HEK293 (cell line): ENCODE measurements around the gene F8A1.

Experiments
- BCL11A ChIP-seq: fragments of 450-650 bp; formaldehyde crosslinking; IDR thresholded peaks from 2 replicates; pipeline ENCODE4 v1.5.1; 2016; ENCODE audit warnings: low read depth, missing biosample characterization, missing genetic modification characterization
- CTCF ChIP-seq: fragments of 450-650 bp; formaldehyde crosslinking; IDR thresholded peaks from 2 replicates; pipeline ENCODE4 v1.5.1; 2016; ENCODE audit warnings: missing biosample characterization, missing genetic modification characterization
- HOXC10 ChIP-seq: sonication (generic); formaldehyde crosslinking; IDR thresholded peaks from 2 replicates; pipeline ENCODE4 v1.8.1; 2023; ENCODE audit warnings: mild to moderate bottlenecking, missing genetic modification reagents
- KLF7 ChIP-seq: fragments of 450-650 bp; formaldehyde crosslinking; IDR thresholded peaks from 2 replicates; pipeline ENCODE4 v1.5.1; 2016; ENCODE audit warnings: missing biosample characterization, missing genetic modification characterization, borderline replicate concordance
- PRDM2 ChIP-seq: fragments of 450-650 bp; formaldehyde crosslinking; IDR thresholded peaks from 2 replicates; pipeline ENCODE4 v1.5.1; 2016; ENCODE audit warnings: missing biosample characterization, missing genetic modification characterization, borderline replicate concordance
- SETDB1 ChIP-seq: IDR thresholded peaks from one replicate; pipeline ENCODE4 v1.6.1; 2017; ENCODE audit warnings: mild to moderate bottlenecking, low read length, moderate library complexity, mixed read lengths; ENCODE audit not compliant: insufficient read length
- SP3 ChIP-seq: fragments of 450-650 bp; formaldehyde crosslinking; IDR thresholded peaks from 2 replicates; pipeline ENCODE4 v1.5.1; 2016; ENCODE audit warnings: missing biosample characterization, missing genetic modification characterization
- ZBTB17 ChIP-seq: fragments of 450-650 bp; formaldehyde crosslinking; IDR thresholded peaks from 2 replicates; pipeline ENCODE4 v1.5.1; 2016; ENCODE audit warnings: missing biosample characterization, missing genetic modification characterization
- ZNF223 ChIP-seq: fragments of 450-650 bp; formaldehyde crosslinking; IDR thresholded peaks from 2 replicates; pipeline ENCODE4 v1.5.1; 2016; ENCODE audit warnings: missing biosample characterization, missing genetic modification characterization
- ZNF292 ChIP-seq: fragments of 450-650 bp; formaldehyde crosslinking; IDR thresholded peaks from 2 replicates; pipeline ENCODE4 v1.5.1; 2016; ENCODE audit warnings: low read depth, missing biosample characterization, missing genetic modification characterization, borderline replicate concordance
- ZNF530 ChIP-seq: fragments of 450-650 bp; formaldehyde crosslinking; IDR thresholded peaks from 2 replicates; pipeline ENCODE4 v1.5.1; 2016; ENCODE audit warnings: low read depth, missing biosample characterization, missing genetic modification characterization
- ZNF561 ChIP-seq: fragments of 450-650 bp; IDR thresholded peaks from 2 replicates; pipeline ENCODE4 v1.5.1; 2018; ENCODE audit warnings: missing biosample characterization, missing genetic modification characterization, borderline replicate concordance
- ZNF624 ChIP-seq: fragments of 450-650 bp; formaldehyde crosslinking; IDR thresholded peaks from 2 replicates; pipeline ENCODE4 v1.5.1; 2017; ENCODE audit warnings: missing biosample characterization, missing genetic modification characterization
- ZNF639 ChIP-seq: fragments of 450-650 bp; formaldehyde crosslinking; IDR thresholded peaks from 2 replicates; pipeline ENCODE4 v1.5.1; 2016; ENCODE audit warnings: missing biosample characterization, missing genetic modification characterization
- TF ChIP-seq, protein P1 (sequence below): fragments of 450-650 bp; formaldehyde crosslinking; IDR thresholded peaks from 2 replicates; pipeline ENCODE4 v1.5.1; 2016; ENCODE audit warnings: missing biosample characterization, missing genetic modification characterization
- TF ChIP-seq, protein P2 (sequence below): fragments of 450-650 bp; formaldehyde crosslinking; IDR thresholded peaks from 2 replicates; pipeline ENCODE4 v1.5.1; 2016; ENCODE audit warnings: missing biosample characterization, missing genetic modification characterization
- TF ChIP-seq, protein P3 (sequence below): fragments of 450-650 bp; formaldehyde crosslinking; IDR thresholded peaks from 2 replicates; pipeline ENCODE4 v1.5.1; 2017; ENCODE audit warnings: missing biosample characterization, mild to moderate bottlenecking, missing genetic modification characterization, moderate library complexity
- TF ChIP-seq, protein P4 (sequence below): fragments of 450-650 bp; formaldehyde crosslinking; conservative IDR thresholded peaks from 2 replicates; pipeline ENCODE4 v1.5.1; 2016; ENCODE audit warnings: low read depth, missing biosample characterization, missing genetic modification characterization

Gene F8A1

GRCh38 chrX:154918060-154918483, 31.9 kb downstream of the F8A1 start (continued):
- no peak for TF ChIP-seq PRDM2 (tag by site-specific recombination)
- TF ChIP-seq ZNF561 (tag by site-specific recombination) = 0 out of 2 replicates have a peak, but pooled peaks have one; percentile 24
- TF ChIP-seq HOXC10 (CRISPR knock-in tag) = no peak
- TF ChIP-seq, protein P1, sequence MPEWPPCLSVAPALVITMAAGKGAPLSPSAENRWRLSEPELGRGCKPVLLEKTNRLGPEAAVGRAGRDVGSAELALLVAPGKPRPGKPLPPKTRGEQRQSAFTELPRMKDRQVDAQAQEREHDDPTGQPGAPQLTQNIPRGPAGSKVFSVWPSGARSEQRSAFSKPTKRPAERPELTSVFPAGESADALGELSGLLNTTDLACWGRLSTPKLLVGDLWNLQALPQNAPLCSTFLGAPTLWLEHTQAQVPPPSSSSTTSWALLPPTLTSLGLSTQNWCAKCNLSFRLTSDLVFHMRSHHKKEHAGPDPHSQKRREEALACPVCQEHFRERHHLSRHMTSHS = no peak
- TF ChIP-seq BCL11A = no peak
- no peak for TF ChIP-seq ZNF639 (tag by site-specific recombination)
- TF ChIP-seq, protein P2, sequence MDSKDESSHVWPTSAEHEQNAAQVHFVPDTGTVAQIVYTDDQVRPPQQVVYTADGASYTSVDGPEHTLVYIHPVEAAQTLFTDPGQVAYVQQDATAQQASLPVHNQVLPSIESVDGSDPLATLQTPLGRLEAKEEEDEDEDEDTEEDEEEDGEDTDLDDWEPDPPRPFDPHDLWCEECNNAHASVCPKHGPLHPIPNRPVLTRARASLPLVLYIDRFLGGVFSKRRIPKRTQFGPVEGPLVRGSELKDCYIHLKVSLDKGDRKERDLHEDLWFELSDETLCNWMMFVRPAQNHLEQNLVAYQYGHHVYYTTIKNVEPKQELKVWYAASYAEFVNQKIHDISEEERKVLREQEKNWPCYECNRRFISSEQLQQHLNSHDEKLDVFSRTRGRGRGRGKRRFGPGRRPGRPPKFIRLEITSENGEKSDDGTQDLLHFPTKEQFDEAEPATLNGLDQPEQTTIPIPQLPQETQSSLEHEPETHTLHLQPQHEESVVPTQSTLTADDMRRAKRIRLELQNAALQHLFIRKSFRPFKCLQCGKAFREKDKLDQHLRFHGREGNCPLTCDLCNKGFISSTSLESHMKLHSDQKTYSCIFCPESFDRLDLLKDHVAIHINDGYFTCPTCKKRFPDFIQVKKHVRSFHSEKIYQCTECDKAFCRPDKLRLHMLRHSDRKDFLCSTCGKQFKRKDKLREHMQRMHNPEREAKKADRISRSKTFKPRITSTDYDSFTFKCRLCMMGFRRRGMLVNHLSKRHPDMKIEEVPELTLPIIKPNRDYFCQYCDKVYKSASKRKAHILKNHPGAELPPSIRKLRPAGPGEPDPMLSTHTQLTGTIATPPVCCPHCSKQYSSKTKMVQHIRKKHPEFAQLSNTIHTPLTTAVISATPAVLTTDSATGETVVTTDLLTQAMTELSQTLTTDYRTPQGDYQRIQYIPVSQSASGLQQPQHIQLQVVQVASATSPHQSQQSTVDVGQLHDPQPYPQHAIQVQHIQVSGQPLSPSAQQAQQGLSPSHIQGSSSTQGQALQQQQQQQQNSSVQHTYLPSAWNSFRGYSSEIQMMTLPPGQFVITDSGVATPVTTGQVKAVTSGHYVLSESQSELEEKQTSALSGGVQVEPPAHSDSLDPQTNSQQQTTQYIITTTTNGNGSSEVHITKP (tag by site-specific recombination) = no peak
- no peak for TF ChIP-seq ZNF223 (tag by site-specific recombination)
- TF ChIP-seq, protein P3, sequence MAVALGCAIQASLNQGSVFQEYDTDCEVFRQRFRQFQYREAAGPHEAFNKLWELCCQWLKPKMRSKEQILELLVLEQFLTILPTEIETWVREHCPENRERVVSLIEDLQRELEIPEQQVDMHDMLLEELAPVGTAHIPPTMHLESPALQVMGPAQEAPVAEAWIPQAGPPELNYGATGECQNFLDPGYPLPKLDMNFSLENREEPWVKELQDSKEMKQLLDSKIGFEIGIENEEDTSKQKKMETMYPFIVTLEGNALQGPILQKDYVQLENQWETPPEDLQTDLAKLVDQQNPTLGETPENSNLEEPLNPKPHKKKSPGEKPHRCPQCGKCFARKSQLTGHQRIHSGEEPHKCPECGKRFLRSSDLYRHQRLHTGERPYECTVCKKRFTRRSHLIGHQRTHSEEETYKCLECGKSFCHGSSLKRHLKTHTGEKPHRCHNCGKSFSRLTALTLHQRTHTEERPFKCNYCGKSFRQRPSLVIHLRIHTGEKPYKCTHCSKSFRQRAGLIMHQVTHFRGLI (tag by site-specific recombination) = no peak
- TF ChIP-seq, protein P4, sequence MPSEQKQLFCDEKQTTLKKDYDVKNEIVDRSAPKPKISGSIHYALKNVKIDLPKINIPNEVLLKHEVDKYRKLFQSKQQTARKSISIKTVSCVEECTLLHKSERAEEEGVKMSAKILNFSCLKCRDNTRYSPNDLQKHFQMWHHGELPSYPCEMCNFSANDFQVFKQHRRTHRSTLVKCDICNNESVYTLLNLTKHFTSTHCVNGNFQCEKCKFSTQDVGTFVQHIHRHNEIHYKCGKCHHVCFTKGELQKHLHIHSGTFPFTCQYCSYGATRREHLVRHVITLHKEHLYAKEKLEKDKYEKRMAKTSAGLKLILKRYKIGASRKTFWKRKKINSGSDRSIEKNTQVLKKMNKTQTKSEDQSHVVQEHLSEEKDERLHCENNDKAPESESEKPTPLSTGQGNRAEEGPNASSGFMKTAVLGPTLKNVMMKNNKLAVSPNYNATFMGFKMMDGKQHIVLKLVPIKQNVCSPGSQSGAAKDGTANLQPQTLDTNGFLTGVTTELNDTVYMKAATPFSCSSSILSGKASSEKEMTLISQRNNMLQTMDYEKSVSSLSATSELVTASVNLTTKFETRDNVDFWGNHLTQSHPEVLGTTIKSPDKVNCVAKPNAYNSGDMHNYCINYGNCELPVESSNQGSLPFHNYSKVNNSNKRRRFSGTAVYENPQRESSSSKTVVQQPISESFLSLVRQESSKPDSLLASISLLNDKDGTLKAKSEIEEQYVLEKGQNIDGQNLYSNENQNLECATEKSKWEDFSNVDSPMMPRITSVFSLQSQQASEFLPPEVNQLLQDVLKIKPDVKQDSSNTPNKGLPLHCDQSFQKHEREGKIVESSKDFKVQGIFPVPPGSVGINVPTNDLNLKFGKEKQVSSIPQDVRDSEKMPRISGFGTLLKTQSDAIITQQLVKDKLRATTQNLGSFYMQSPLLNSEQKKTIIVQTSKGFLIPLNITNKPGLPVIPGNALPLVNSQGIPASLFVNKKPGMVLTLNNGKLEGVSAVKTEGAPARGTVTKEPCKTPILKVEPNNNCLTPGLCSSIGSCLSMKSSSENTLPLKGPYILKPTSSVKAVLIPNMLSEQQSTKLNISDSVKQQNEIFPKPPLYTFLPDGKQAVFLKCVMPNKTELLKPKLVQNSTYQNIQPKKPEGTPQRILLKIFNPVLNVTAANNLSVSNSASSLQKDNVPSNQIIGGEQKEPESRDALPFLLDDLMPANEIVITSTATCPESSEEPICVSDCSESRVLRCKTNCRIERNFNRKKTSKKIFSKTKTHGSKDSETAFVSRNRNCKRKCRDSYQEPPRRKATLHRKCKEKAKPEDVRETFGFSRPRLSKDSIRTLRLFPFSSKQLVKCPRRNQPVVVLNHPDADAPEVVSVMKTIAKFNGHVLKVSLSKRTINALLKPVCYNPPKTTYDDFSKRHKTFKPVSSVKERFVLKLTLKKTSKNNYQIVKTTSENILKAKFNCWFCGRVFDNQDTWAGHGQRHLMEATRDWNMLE = no peak
- no peak for TF ChIP-seq SETDB1
- no peak for TF ChIP-seq KLF7 (tag by site-specific recombination)
- peak; percentile 44; the same call in 1 of the 2 replicates for TF ChIP-seq SP3 (tag by site-specific recombination)
- TF ChIP-seq ZNF530 (tag by site-specific recombination) = no peak
- peak; percentile 57 for TF ChIP-seq ZBTB17 (tag by site-specific recombination)
- TF ChIP-seq CTCF (tag by site-specific recombination) = peak; percentile 81
- TF ChIP-seq ZNF624 (tag by site-specific recombination) = no peak
- TF ChIP-seq ZNF292 (tag by site-specific recombination) = no peak
